ENCODE results near the gene SAMD3. TPM values are rescaled to one million over a fixed set of nuclear protein-coding genes. Genes with fewer than 3 reads are reported as not detected.

SAMD3 gene
- total and polyA plus RNA-seq, 4 experiments from 2014 or later = 24.1 to 69.2 (median 42.4) TPM

GRCh38 chr6:130143709-130144108 lies 79.0 kb downstream of the SAMD3 start:
- Histone ChIP-seq H3K27me3 (ENCODE audit: insufficient read depth, low read length) (no peaks in the 10 kb centered on the region), H3K9me3 (ENCODE audit: control insufficient read depth in 1 of 2, low read length in 2 of 2) (no peaks in the 10 kb centered on the region), H3K4me3 (ENCODE audit: low read length in 2 of 2) (no peak overlapping the region), H3K27ac (ENCODE audit: low read depth, low read length) (no peak overlapping the region), H3K4me1 (ENCODE audit: insufficient read depth, low read length) (peaks cover 21% of the 10 kb centered on the region), H3K36me3 (ENCODE audit: insufficient read depth, low read length) (peaks cover 15% of the 10 kb centered on the region)
- H3K36me3 Mint-ChIP-seq = peaks cover 74 to 80% of the 10 kb centered on the region in 2 donors
- H3K4me3 Mint-ChIP-seq = no peak overlapping the region
- CTCF ChIA-PET (ENCODE audit: partially characterized antibody) = interaction anchor here (3.1 kb wide), 1 partner anchor 138 kb away, joined by 9 read pairs; no protein-coding TSS in a partner anchor
- POLR2A ChIA-PET (ENCODE audit: partially characterized antibody) = interaction anchor here (1.8 kb wide), 1 partner anchor 9 kb away, joined by 4 read pairs; no protein-coding TSS in a partner anchor
- H3K27me3 Mint-ChIP-seq = no peaks in the 10 kb centered on the region
- H3K27ac Mint-ChIP-seq = peak overlapping the region in 3 of 7 donors; percentile 8 to 53 (median 30)
- H3K4me1 Mint-ChIP-seq = peaks cover 27 to 48% (median 34%) of the 10 kb centered on the region in 4 donors
- H3K9me3 Mint-ChIP-seq = peaks cover 0 to 2% (median 0%) of the 10 kb centered on the region in 8 donors
- DNase-seq = no peak
- intact Hi-C loops (cut with micrococcal nuclease) = no loop called here

GRCh38 chr6:130140084-130140483 lies 82.7 kb downstream of the SAMD3 start:
- Mint-ChIP-seq H3K4me1 (peaks cover 47 to 65% (median 57%) of the 10 kb centered on the region in 4 donors), H3K4me3 (no peak overlapping the region), H3K36me3 (peaks cover 67 to 76% of the 10 kb centered on the region in 2 donors), H3K27ac (peak overlapping the region in 2 of 7 donors; percentile 65 to 93), H3K9me3 (peaks cover 0 to 4% (median 0%) of the 10 kb centered on the region in 8 donors), H3K27me3 (no peaks in the 10 kb centered on the region)
- ChIA-PET POLR2A (ENCODE audit: partially characterized antibody) (no interaction called here), CTCF (ENCODE audit: partially characterized antibody) (interaction anchor here (0.9 to 3.5 kb wide), 6 partner anchors 8 to 142 kb away, joined by 3 to 13 read pairs (median 4); partner anchors contain the start of gene SAMD3)
- Histone ChIP-seq H3K27me3 (ENCODE audit: insufficient read depth, low read length) (no peaks in the 10 kb centered on the region), H3K9me3 (ENCODE audit: control insufficient read depth in 1 of 2, low read length in 2 of 2) (no peaks in the 10 kb centered on the region), H3K4me3 (ENCODE audit: low read length in 2 of 2) (no peak overlapping the region), H3K4me1 (ENCODE audit: insufficient read depth, low read length) (peaks cover 50% of the 10 kb centered on the region), H3K27ac (ENCODE audit: low read depth, low read length) (no peak overlapping the region), H3K36me3 (ENCODE audit: insufficient read depth, low read length) (peaks cover 15% of the 10 kb centered on the region)
- intact Hi-C loops (cut with micrococcal nuclease) = no loop called here
- DNase-seq = no peak

GRCh38 chr6:130138909-130139242 lies 83.9 kb downstream of the SAMD3 start:
- Histone ChIP-seq H3K36me3 (ENCODE audit: insufficient read depth, low read length) (peaks cover 9% of the 10 kb centered on the region), H3K27ac (ENCODE audit: low read depth, low read length) (peak overlapping the region; percentile 1), H3K4me3 (ENCODE audit: low read length in 2 of 2) (no peak overlapping the region), H3K9me3 (ENCODE audit: control insufficient read depth in 1 of 2, low read length in 2 of 2) (no peaks in the 10 kb centered on the region), H3K27me3 (ENCODE audit: insufficient read depth, low read length) (no peaks in the 10 kb centered on the region), H3K4me1 (ENCODE audit: insufficient read depth, low read length) (peaks cover 62% of the 10 kb centered on the region)
- Mint-ChIP-seq H3K27ac (peak overlapping the region; percentile 80 to 93 (median 89)), H3K36me3 (peaks cover 60 to 70% of the 10 kb centered on the region in 2 donors), H3K27me3 (no peaks in the 10 kb centered on the region), H3K9me3 (peaks cover 0 to 4% (median 0%) of the 10 kb centered on the region in 8 donors), H3K4me1 (peaks cover 55 to 77% (median 66%) of the 10 kb centered on the region in 4 donors), H3K4me3 (peak overlapping the region; percentile 74 to 91 (median 82))
- intact Hi-C loops (cut with micrococcal nuclease) = loop anchor here (5.0 kb wide), 1 partner anchor 243 kb away; no protein-coding TSS in a partner anchor
- ChIA-PET CTCF (ENCODE audit: partially characterized antibody) (interaction anchor here (1.3 to 3.5 kb wide), 4 partner anchors 9 to 143 kb away, joined by 3 to 13 read pairs (median 4); no protein-coding TSS in a partner anchor), POLR2A (ENCODE audit: partially characterized antibody) (interaction anchor here (0.9 to 1.5 kb wide), 2 partner anchors 76 to 122 kb away, joined by 4 to 5 read pairs; no protein-coding TSS in a partner anchor)
- no peak for DNase-seq

- Histone ChIP-seq H3K36me3 (ENCODE audit: insufficient read depth, low read length) (peaks cover 4% of the 10 kb centered on the region), H3K27me3 (ENCODE audit: insufficient read depth, low read length) (no peaks in the 10 kb centered on the region), H3K4me3 (ENCODE audit: low read length in 2 of 2) (no peak overlapping the region), H3K4me1 (ENCODE audit: insufficient read depth, low read length) (peaks cover 68% of the 10 kb centered on the region), H3K27ac (ENCODE audit: low read depth, low read length) (peak overlapping the region; percentile 1), H3K9me3 (ENCODE audit: control insufficient read depth in 1 of 2, low read length in 2 of 2) (no peaks in the 10 kb centered on the region)
- Mint-ChIP-seq H3K4me3 (peak overlapping the region; percentile 74 to 91 (median 82)), H3K4me1 (peaks cover 59 to 82% (median 69%) of the 10 kb centered on the region in 4 donors), H3K27me3 (no peaks in the 10 kb centered on the region), H3K27ac (peak overlapping the region; percentile 80 to 93 (median 91)), H3K9me3 (peaks cover 0 to 4% (median 0%) of the 10 kb centered on the region in 8 donors), H3K36me3 (peaks cover 55 to 64% of the 10 kb centered on the region in 2 donors)
- POLR2A ChIA-PET (ENCODE audit: partially characterized antibody) = interaction anchor here (1.5 kb wide), 1 partner anchor 77 kb away, joined by 5 read pairs; no protein-coding TSS in a partner anchor
- DNase-seq = no peak
- CTCF ChIA-PET (ENCODE audit: partially characterized antibody) = interaction anchor here (1.3 to 3.5 kb wide), 3 partner anchors 8 to 143 kb away, joined by 4 to 13 read pairs (median 4); no protein-coding TSS in a partner anchor
- intact Hi-C loops (cut with micrococcal nuclease) = loop anchor here (5.0 kb wide), 1 partner anchor 244 kb away; no protein-coding TSS in a partner anchor
Measured at GRCh38 chr6:130138116-130138908, 84.4 kb downstream of the SAMD3 start.

GRCh38 chr6:130136798-130137197 lies 86.0 kb downstream of the SAMD3 start:
- H3K4me3 ChIP-seq (ENCODE audit: low read length in 2 of 2) = no peak overlapping the region
- H3K4me1 ChIP-seq (ENCODE audit: insufficient read depth, low read length) = peaks cover 83% of the 10 kb centered on the region
- peaks cover 45 to 52% of the 10 kb centered on the region in 2 donors for H3K36me3 Mint-ChIP-seq
- peak overlapping the region in 4 of 7 donors; percentile 84 to 93 (median 92) for H3K27ac Mint-ChIP-seq
- H3K27me3 Mint-ChIP-seq = no peaks in the 10 kb centered on the region
- H3K9me3 Mint-ChIP-seq = peaks cover 0 to 2% (median 0%) of the 10 kb centered on the region in 8 donors
- no peaks in the 10 kb centered on the region for H3K9me3 ChIP-seq (ENCODE audit: control insufficient read depth in 1 of 2, low read length in 2 of 2)
- no peaks in the 10 kb centered on the region for H3K36me3 ChIP-seq (ENCODE audit: insufficient read depth, low read length)
- H3K27me3 ChIP-seq (ENCODE audit: insufficient read depth, low read length) = no peaks in the 10 kb centered on the region
- ChIA-PET POLR2A (ENCODE audit: partially characterized antibody) (no interaction called here), CTCF (ENCODE audit: partially characterized antibody) (interaction anchor here (2.7 to 3.5 kb wide), 2 partner anchors 87 to 145 kb away, joined by 9 to 33 read pairs; partner anchors contain the start of gene SAMD3)
- H3K4me3 Mint-ChIP-seq = peak overlapping the region in 1 of 8 donors; percentile 35
- DNase-seq = no peak
- no peak overlapping the region for H3K27ac ChIP-seq (ENCODE audit: low read depth, low read length)
- intact Hi-C loops (cut with micrococcal nuclease) = loop anchor here (5.0 kb wide), 1 partner anchor 246 kb away; no protein-coding TSS in a partner anchor
- H3K4me1 Mint-ChIP-seq = peaks cover 68 to 90% (median 77%) of the 10 kb centered on the region in 4 donors

- Mint-ChIP-seq H3K27ac (peak overlapping the region; percentile 51 to 90 (median 88)), H3K9me3 (peaks cover 0 to 2% (median 0%) of the 10 kb centered on the region in 8 donors), H3K36me3 (peaks cover 30 to 41% of the 10 kb centered on the region in 2 donors), H3K4me3 (peak overlapping the region in 7 of 8 donors; percentile 17 to 62 (median 37)), H3K27me3 (no peaks in the 10 kb centered on the region), H3K4me1 (peaks cover 78 to 96% (median 85%) of the 10 kb centered on the region in 4 donors)
- ChIA-PET CTCF (ENCODE audit: partially characterized antibody) (interaction anchor here (0.7 to 3.5 kb wide), 11 partner anchors 14 to 709 kb away, joined by 3 to 33 read pairs (median 4); partner anchors contain the start of gene SAMD3), POLR2A (ENCODE audit: partially characterized antibody) (interaction anchor here (0.6 to 1.5 kb wide), 7 partner anchors 9 to 148 kb away, joined by 3 to 7 read pairs (median 4); partner anchors contain the start of gene SAMD3)
- Histone ChIP-seq H3K36me3 (ENCODE audit: insufficient read depth, low read length) (no peaks in the 10 kb centered on the region), H3K4me1 (ENCODE audit: insufficient read depth, low read length) (peaks cover 93% of the 10 kb centered on the region), H3K27ac (ENCODE audit: low read depth, low read length) (peak overlapping the region; percentile 50), H3K27me3 (ENCODE audit: insufficient read depth, low read length) (no peaks in the 10 kb centered on the region), H3K9me3 (ENCODE audit: control insufficient read depth in 1 of 2, low read length in 2 of 2) (no peaks in the 10 kb centered on the region), H3K4me3 (ENCODE audit: low read length in 2 of 2) (no peak overlapping the region)
- intact Hi-C loops (cut with micrococcal nuclease) = loop anchor here (1.0 to 5.0 kb wide), 6 partner anchors 62 to 563 kb away; no protein-coding TSS in a partner anchor
- DNase-seq = peak in 1 of 5 donors; percentile 24
Measured at GRCh38 chr6:130134582-130134981, 88.2 kb downstream of the SAMD3 start.

Data from CD4-positive, alpha-beta memory T cell (primary cell).